ENCODE results near the gene LIPF. TPM values are rescaled to one million over a fixed set of nuclear protein-coding genes. Genes with fewer than 3 reads are reported as not detected.

LIPF gene
- total RNA-seq, 1 experiment from 2014 or later = not detected

DNA sequence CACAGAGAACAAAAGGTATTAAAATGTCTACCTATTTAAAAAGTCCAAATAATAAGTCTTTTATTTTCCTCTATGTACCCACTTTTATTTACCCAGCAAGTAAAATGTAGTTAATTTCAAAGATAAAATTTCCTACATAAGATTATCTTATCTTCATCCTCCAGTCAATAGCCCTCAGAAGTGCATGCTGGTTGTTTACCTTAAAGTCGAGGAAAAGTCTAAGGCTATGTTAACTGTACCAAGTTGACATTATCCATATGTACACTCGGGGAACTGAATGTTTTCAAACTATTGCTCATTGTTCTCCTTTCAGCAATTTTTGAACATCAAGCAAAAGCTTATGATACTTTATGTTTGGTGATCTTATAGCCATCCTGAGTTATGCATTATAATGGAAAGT lies 24.1 kb upstream of the LIPF start:
- no peaks in the 10 kb centered on the region for H3K9me2 ChIP-seq (ENCODE audit: insufficient read depth)
- H3K27ac ChIP-seq (ENCODE audit: low read depth, low read length) = no peak overlapping the region
- no peak for TF ChIP-seq CBX3 (IDR thresholded peaks at IDR 0.05; ENCODE audit: low read depth)
- no peak for TF ChIP-seq EGR1 (IDR thresholded peaks at IDR 0.05; ENCODE audit: low read depth)
- TF ChIP-seq EZH2phosphoT487 (IDR thresholded peaks at IDR 0.05; ENCODE audit: borderline replicate concordance) = no peak
- TF ChIP-seq, protein P1, sequence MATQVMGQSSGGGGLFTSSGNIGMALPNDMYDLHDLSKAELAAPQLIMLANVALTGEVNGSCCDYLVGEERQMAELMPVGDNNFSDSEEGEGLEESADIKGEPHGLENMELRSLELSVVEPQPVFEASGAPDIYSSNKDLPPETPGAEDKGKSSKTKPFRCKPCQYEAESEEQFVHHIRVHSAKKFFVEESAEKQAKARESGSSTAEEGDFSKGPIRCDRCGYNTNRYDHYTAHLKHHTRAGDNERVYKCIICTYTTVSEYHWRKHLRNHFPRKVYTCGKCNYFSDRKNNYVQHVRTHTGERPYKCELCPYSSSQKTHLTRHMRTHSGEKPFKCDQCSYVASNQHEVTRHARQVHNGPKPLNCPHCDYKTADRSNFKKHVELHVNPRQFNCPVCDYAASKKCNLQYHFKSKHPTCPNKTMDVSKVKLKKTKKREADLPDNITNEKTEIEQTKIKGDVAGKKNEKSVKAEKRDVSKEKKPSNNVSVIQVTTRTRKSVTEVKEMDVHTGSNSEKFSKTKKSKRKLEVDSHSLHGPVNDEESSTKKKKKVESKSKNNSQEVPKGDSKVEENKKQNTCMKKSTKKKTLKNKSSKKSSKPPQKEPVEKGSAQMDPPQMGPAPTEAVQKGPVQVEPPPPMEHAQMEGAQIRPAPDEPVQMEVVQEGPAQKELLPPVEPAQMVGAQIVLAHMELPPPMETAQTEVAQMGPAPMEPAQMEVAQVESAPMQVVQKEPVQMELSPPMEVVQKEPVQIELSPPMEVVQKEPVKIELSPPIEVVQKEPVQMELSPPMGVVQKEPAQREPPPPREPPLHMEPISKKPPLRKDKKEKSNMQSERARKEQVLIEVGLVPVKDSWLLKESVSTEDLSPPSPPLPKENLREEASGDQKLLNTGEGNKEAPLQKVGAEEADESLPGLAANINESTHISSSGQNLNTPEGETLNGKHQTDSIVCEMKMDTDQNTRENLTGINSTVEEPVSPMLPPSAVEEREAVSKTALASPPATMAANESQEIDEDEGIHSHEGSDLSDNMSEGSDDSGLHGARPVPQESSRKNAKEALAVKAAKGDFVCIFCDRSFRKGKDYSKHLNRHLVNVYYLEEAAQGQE (IDR thresholded peaks at IDR 0.05; ENCODE audit: low read depth) = no peak
- no peak for TF ChIP-seq POLR2AphosphoS5 (IDR thresholded peaks at IDR 0.05; ENCODE audit: low read depth, low read length)
- TF ChIP-seq, protein P2, sequence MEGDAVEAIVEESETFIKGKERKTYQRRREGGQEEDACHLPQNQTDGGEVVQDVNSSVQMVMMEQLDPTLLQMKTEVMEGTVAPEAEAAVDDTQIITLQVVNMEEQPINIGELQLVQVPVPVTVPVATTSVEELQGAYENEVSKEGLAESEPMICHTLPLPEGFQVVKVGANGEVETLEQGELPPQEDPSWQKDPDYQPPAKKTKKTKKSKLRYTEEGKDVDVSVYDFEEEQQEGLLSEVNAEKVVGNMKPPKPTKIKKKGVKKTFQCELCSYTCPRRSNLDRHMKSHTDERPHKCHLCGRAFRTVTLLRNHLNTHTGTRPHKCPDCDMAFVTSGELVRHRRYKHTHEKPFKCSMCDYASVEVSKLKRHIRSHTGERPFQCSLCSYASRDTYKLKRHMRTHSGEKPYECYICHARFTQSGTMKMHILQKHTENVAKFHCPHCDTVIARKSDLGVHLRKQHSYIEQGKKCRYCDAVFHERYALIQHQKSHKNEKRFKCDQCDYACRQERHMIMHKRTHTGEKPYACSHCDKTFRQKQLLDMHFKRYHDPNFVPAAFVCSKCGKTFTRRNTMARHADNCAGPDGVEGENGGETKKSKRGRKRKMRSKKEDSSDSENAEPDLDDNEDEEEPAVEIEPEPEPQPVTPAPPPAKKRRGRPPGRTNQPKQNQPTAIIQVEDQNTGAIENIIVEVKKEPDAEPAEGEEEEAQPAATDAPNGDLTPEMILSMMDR (IDR thresholded peaks at IDR 0.05 in 2 of 3, conservative IDR thresholded peaks at IDR 0.05 in 1 of 3; ENCODE audit: borderline replicate concordance in 1 of 3, insufficient read depth in 1 of 3, low read depth in 2 of 3, low read length in 2 of 3) = no peak
- no peaks in the 10 kb centered on the region for H3K79me2 ChIP-seq (ENCODE audit: insufficient read depth, low read length)
- POLR2A ChIA-PET = no interaction called here
- H3K9me3 ChIP-seq (ENCODE audit: control insufficient read depth in 1 of 2, insufficient read depth in 1 of 2, low read depth in 1 of 2, low read length in 2 of 2) = no peaks in the 10 kb centered on the region
- H3K4me1 ChIP-seq (ENCODE audit: control insufficient read depth in 1 of 2, insufficient read depth in 2 of 2, low read length in 2 of 2) = no peaks in the 10 kb centered on the region
- H3K4me2 ChIP-seq (ENCODE audit: low read length) = no peak overlapping the region
- DNase-seq (ENCODE audit: low read depth, low spot score) (no peak), ATAC-seq (no peak)
- H4K20me1 ChIP-seq (ENCODE audit: insufficient read depth) = no peaks in the 10 kb centered on the region
- intact Hi-C loops (cut with micrococcal nuclease) = no loop called here
- no peak overlapping the region for H3K9ac ChIP-seq (ENCODE audit: low read length)
- no peaks in the 10 kb centered on the region for H3K27me3 ChIP-seq (ENCODE audit: insufficient read depth, low read length)
- H3K4me3 ChIP-seq (replicated peaks in 1 of 2; ENCODE audit: low read depth in 1 of 2, low read length in 2 of 2) = no peak overlapping the region
- RAD21 ChIA-PET (ENCODE audit: low non-redundant PET in 1 of 2, low total read pairs in 2 of 2, uncharacterized antibody in 2 of 2, unreplicated experiment in 2 of 2) = no interaction called here
- no peak overlapping the region for H2AFZ ChIP-seq (ENCODE audit: low read depth, low read length, poor library complexity, severe bottlenecking)
- BruUV-seq (replicated peaks) = no TSS peak
- CTCF ChIA-PET = no interaction called here
- H3K36me3 ChIP-seq (ENCODE audit: control insufficient read depth in 1 of 2, insufficient read depth in 2 of 2, low read length in 2 of 2) = no peaks in the 10 kb centered on the region

All from HCT116 (cell line).